Glutamatergic neuron (in vitro differentiated cells): ENCODE results near the gene PLXDC2. TPM values are rescaled to one million over a fixed set of nuclear protein-coding genes. Genes with fewer than 3 reads are reported as not detected.

Source experiments
- DNase-seq: peaks from one replicate; pipeline ENCODE4 v3.0.0; 2022
- H3K27ac Mint-ChIP-seq: one replicate; pipeline ENCODE4 v1.8.0; 2020; ENCODE audit warnings: mild to moderate bottlenecking, mixed read lengths, inconsistent platforms; ENCODE audit not compliant: unreplicated experiment
- H3K27me3 Mint-ChIP-seq: one replicate; pipeline ENCODE4 v1.8.0; 2020; ENCODE audit warnings: mild to moderate bottlenecking, moderate library complexity, mixed read lengths, inconsistent platforms; ENCODE audit not compliant: unreplicated experiment
- H3K36me3 Mint-ChIP-seq: one replicate; pipeline ENCODE4 v1.8.0; 2020; ENCODE audit warnings: mild to moderate bottlenecking, mixed read lengths, inconsistent platforms; ENCODE audit not compliant: unreplicated experiment
- H3K4me1 Mint-ChIP-seq: one replicate; pipeline ENCODE4 v1.8.0; 2020; ENCODE audit warnings: mild to moderate bottlenecking, low read depth, mixed read lengths, inconsistent platforms; ENCODE audit not compliant: unreplicated experiment
- H3K4me3 Mint-ChIP-seq: one replicate; pipeline ENCODE4 v1.8.0; 2020; ENCODE audit warnings: mild to moderate bottlenecking, mixed read lengths, inconsistent platforms; ENCODE audit not compliant: unreplicated experiment
- H3K9me3 Mint-ChIP-seq: one replicate; pipeline ENCODE4 v1.8.0; 2020; ENCODE audit warnings: mild to moderate bottlenecking, moderate library complexity, mixed read lengths, inconsistent platforms; ENCODE audit not compliant: unreplicated experiment
- CTCF ChIP-seq: fragments of 200-600 bp; sonication (generic); IDR thresholded peaks from one replicate; pipeline ENCODE4 v1.5.0; 2021; ENCODE audit not compliant: partially characterized antibody, unreplicated experiment
- total RNA-seq: library from RNA; stranded (reverse); fragmentation: NEBNext Ultra II Directional; extraction: Animal tissue kit (Norgen Biotek cat#: 25700); gene quantifications from one replicate; pipeline ENCODE4 v1.2.1, GENCODE V29; 2021; ENCODE audit not compliant: unreplicated experiment

Gene PLXDC2
- total RNA-seq, 1 donor from 2014 or later: 3.9 TPM

- no peak overlapping the region for H3K4me3 Mint-ChIP-seq
- peaks cover 7% of the 10 kb centered on the region for H3K36me3 Mint-ChIP-seq
- no peaks in the 10 kb centered on the region for H3K9me3 Mint-ChIP-seq
- no peak for DNase-seq
- no peaks in the 10 kb centered on the region for H3K4me1 Mint-ChIP-seq
- H3K27ac Mint-ChIP-seq: no peak overlapping the region
- H3K27me3 Mint-ChIP-seq: no peaks in the 10 kb centered on the region
- TF ChIP-seq CTCF: no peak
These were observed 317.5 kb downstream of the PLXDC2 start for GRCh38 chr10:20133669-20134189.

DNA sequence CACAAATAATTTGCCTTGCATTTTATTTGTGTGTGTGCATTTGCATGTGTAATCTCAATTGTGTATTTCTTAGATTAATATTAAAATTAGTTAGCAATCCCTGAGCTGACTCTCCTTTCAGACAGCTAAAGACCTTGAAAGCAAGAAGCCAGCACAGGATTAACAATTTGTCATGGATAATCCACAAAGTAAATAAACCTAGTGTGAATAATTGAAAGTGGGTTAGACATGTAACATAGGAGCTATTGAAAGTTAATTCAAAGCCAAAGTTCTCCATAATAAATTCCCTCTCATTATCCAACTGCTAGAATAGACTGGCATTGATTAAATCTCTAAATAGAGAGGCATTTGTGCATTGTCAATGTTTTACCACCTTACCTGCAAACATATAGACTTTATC lies 326.1 kb downstream of the PLXDC2 start:
- H3K9me3 Mint-ChIP-seq: no peaks in the 10 kb centered on the region
- H3K27me3 Mint-ChIP-seq: no peaks in the 10 kb centered on the region
- no peaks in the 10 kb centered on the region for H3K36me3 Mint-ChIP-seq
- H3K27ac Mint-ChIP-seq: no peak overlapping the region
- no peaks in the 10 kb centered on the region for H3K4me1 Mint-ChIP-seq
- H3K4me3 Mint-ChIP-seq: no peak overlapping the region
- TF ChIP-seq CTCF: no peak
- DNase-seq: no peak

DNA sequence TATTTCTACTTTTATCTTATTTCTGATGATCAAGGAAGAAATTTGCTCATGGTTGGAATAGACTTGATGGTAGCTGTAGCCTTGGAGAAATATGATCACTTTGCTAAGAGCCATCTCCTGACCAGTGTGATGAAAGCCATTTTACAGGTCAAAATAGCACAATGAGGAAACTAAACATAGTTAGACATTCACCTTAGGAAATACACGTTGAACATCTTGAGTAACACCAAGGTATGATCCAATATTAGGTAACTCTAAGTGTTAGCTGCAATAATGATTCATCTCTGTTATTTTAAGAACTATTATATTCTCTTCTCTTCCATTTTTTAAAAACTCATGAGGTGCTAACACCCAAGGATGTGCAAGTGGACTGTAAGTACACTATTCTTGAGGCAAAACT lies 328.0 kb downstream of the PLXDC2 start:
- Mint-ChIP-seq H3K36me3 (no peaks in the 10 kb centered on the region), H3K4me3 (no peak overlapping the region), H3K27me3 (no peaks in the 10 kb centered on the region), H3K9me3 (no peaks in the 10 kb centered on the region), H3K4me1 (peaks cover 3% of the 10 kb centered on the region), H3K27ac (no peak overlapping the region)
- TF ChIP-seq CTCF: no peak
- DNase-seq: no peak

DNA sequence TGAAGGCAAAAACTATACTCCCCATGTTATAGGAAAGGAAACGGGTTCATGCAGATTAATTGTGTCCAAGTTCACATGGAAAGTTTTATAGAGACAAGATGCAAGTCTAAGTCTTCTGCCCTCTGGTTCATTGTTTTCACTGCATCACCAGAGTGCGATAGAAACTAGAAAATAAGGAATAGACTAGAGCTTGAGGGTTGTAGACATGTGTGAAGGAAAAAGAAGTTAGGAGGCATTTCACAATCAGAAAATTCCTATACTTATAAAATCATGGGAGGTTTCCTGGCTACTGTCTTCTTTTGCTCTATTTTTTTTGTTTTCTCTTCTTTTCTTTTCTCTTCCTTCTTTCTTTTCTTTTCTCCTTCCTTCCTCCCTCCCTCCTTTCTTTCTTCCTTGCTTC lies 329.8 kb downstream of the PLXDC2 start:
- H3K4me1 Mint-ChIP-seq: peaks cover 3% of the 10 kb centered on the region
- TF ChIP-seq CTCF: no peak
- H3K27me3 Mint-ChIP-seq: no peaks in the 10 kb centered on the region
- H3K36me3 Mint-ChIP-seq: no peaks in the 10 kb centered on the region
- H3K27ac Mint-ChIP-seq: no peak overlapping the region
- H3K9me3 Mint-ChIP-seq: no peaks in the 10 kb centered on the region
- H3K4me3 Mint-ChIP-seq: no peak overlapping the region
- DNase-seq: no peak

DNA sequence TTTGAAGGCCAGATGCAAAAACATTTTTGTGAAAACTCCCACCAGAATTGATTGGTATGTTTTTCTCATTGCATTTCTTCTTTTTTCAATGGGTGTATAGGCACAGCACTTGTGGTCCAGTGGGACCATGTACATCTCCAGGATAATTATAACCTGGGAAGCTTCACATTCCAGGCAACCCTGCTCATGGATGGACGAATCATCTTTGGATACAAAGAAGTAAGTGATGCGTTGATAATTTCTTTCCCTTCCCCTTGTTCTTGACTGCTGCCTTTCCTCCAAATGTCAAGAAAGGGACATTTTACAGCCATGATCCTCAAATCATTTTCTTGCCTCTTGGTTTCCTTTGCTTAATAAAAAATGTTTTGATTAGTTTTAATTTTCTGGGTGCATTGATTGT lies 331.5 kb downstream of the PLXDC2 start:
- H3K4me1 Mint-ChIP-seq: peaks cover 3% of the 10 kb centered on the region

More for the DNA sequence above, 331.5 kb downstream of the PLXDC2 start:
- no peaks in the 10 kb centered on the region for H3K9me3 Mint-ChIP-seq
- H3K27ac Mint-ChIP-seq: no peak overlapping the region
- DNase-seq: no peak
- H3K4me3 Mint-ChIP-seq: no peak overlapping the region
- H3K27me3 Mint-ChIP-seq: no peaks in the 10 kb centered on the region
- no peak for TF ChIP-seq CTCF
- no peaks in the 10 kb centered on the region for H3K36me3 Mint-ChIP-seq
